T follicular helper cell (primary cell): Measurements from ENCODE around the gene MZT2B.
"Not testable (repeated sequence)": the region's sequence is repeated elsewhere in the genome, so short reads cannot be mapped to it uniquely, and the experiment has no call there.

Experiments used
- DNase-seq: peaks from one replicate; pipeline ENCODE4 v3.0.0-alpha.2; 2020; ENCODE audit warnings: low read depth

The MZT2B gene

GRCh38 chr2:130180404-130181324 lies 1.4 kb upstream of the MZT2B start:
- not testable (repeated sequence) for DNase-seq

- peak; percentile 97 for DNase-seq
Measured at GRCh38 chr2:130181325-130181879, 660 bp upstream of the MZT2B start, which contains the start of gene SMPD4. TSS of gene SMPD4 (minus strand) at chr2:130181602. CDS start at chr2:130176592, 5,010 bp downstream.

- not testable (repeated sequence) for DNase-seq
Measured at GRCh38 chr2:130182826-130183511, 907 bp downstream of the MZT2B start.

GRCh38 chr2:130183512-130184373 lies 1.7 kb downstream of the MZT2B start:
- no peak for DNase-seq

- DNase-seq = no peak
Measured at GRCh38 chr2:130185436-130185835, 3.4 kb downstream of the MZT2B start.

- DNase-seq = no peak
Measured at GRCh38 chr2:130185896-130186295, 3.8 kb downstream of the MZT2B start.

GRCh38 chr2:130186391-130186790 lies 4.3 kb downstream of the MZT2B start:
- no peak for DNase-seq

GRCh38 chr2:130187268-130187667 lies 5.2 kb downstream of the MZT2B start:
- DNase-seq = no peak

- not testable (repeated sequence) for DNase-seq
Measured at GRCh38 chr2:130187859-130188792, 6.1 kb downstream of the MZT2B start.

GRCh38 chr2:130188958-130189357 lies 6.9 kb downstream of the MZT2B start:
- not testable (repeated sequence) for DNase-seq

- no peak for DNase-seq
Measured at GRCh38 chr2:130190237-130190636, 8.2 kb downstream of the MZT2B start.

- DNase-seq = not testable (repeated sequence)
Measured at GRCh38 chr2:130191319-130191718, 9.3 kb downstream of the MZT2B start.

GRCh38 chr2:130192451-130192850 lies 10.4 kb downstream of the MZT2B start:
- not testable (repeated sequence) for DNase-seq

- not testable (repeated sequence) for DNase-seq
Measured at GRCh38 chr2:130193824-130194223, 11.8 kb downstream of the MZT2B start.

GRCh38 chr2:130195089-130195635 lies 13.1 kb downstream of the MZT2B start:
- DNase-seq = not testable (repeated sequence)

GRCh38 chr2:130196052-130196451 lies 14.0 kb downstream of the MZT2B start:
- not testable (repeated sequence) for DNase-seq

GRCh38 chr2:130198343-130198742 lies 16.3 kb downstream of the MZT2B start, which contains the start of gene TUBA3E:
TSS of gene TUBA3E (minus strand) at chr2:130198439. CDS start at chr2:130198360, 79 bp downstream.
- DNase-seq = no peak

- not testable (repeated sequence) for DNase-seq
Measured at GRCh38 chr2:130202518-130202917, 20.5 kb downstream of the MZT2B start.

- DNase-seq = not testable (repeated sequence)
Measured at GRCh38 chr2:130203150-130203549, 21.1 kb downstream of the MZT2B start.

GRCh38 chr2:130207051-130207450 lies 25.0 kb downstream of the MZT2B start:
- DNase-seq = not testable (repeated sequence)
